Activated naive CD4-positive, alpha-beta T cell treated with anti-CD3 and anti-CD28 coated beads, Interleukin-2, amount 10 ng/mL, durations not matched to agents 7 days and 5 days (primary cell): ENCODE results near the gene MYH10.

ENCODE experiments used
- CTCF ChIA-PET: fragments of 350-600 bp; sonication (Branson Sonifier 250); formaldehyde crosslinking; loops from one replicate; lab custom pipeline; 2021; ENCODE audit warnings: antibody characterized with exemption; lab: Charles Lee
- DNase-seq: peaks from one replicate; pipeline ENCODE4 v3.0.0-alpha.2; 2020
- H3K27ac Mint-ChIP-seq: one replicate; pipeline ENCODE4 v1.8.0; 2021; ENCODE audit warnings: mild to moderate bottlenecking, moderate library complexity, mixed read lengths
- H3K27me3 Mint-ChIP-seq: one replicate; pipeline ENCODE4 v1.8.0; 2021; ENCODE audit warnings: mild to moderate bottlenecking, mixed read lengths
- H3K36me3 Mint-ChIP-seq: one replicate; pipeline ENCODE4 v1.8.0; 2021; ENCODE audit warnings: mixed read lengths
- H3K4me1 Mint-ChIP-seq: one replicate; pipeline ENCODE4 v1.8.0; 2021; ENCODE audit warnings: mixed read lengths
- H3K4me3 Mint-ChIP-seq: one replicate; pipeline ENCODE4 v1.8.0; 2021; ENCODE audit warnings: mild to moderate bottlenecking, moderate library complexity, mixed read lengths
- H3K9me3 Mint-ChIP-seq: one replicate; pipeline ENCODE4 v1.8.0; 2021; ENCODE audit warnings: mixed read lengths

MYH10 gene

GRCh38 chr17:8448310-8448709 is 182.2 kb downstream of the MYH10 start:
- Mint-ChIP-seq H3K9me3 (no peaks in the 10 kb centered on the region), H3K36me3 (peaks cover 67% of the 10 kb centered on the region), H3K4me3 (no peak overlapping the region), H3K27ac (no peak overlapping the region), H3K27me3 (no peaks in the 10 kb centered on the region), H3K4me1 (peaks cover under 1% of the 10 kb centered on the region)
- DNase-seq, result no peak
- CTCF ChIA-PET, result no interaction called here

- DNase-seq, result no peak
- H3K36me3 Mint-ChIP-seq, result peaks cover 64% of the 10 kb centered on the region
- no peaks in the 10 kb centered on the region for H3K9me3 Mint-ChIP-seq
- H3K27ac Mint-ChIP-seq, result no peak overlapping the region
- H3K4me3 Mint-ChIP-seq, result no peak overlapping the region
- no peaks in the 10 kb centered on the region for H3K27me3 Mint-ChIP-seq
- H3K4me1 Mint-ChIP-seq, result peaks cover 2% of the 10 kb centered on the region
- CTCF ChIA-PET, result interaction anchor here (0.8 kb wide), 1 partner anchor 338 kb away, joined by 3 read pairs; no protein-coding TSS in a partner anchor
Observed at GRCh38 chr17:8447799-8448198, 182.7 kb downstream of the MYH10 start.

GRCh38 chr17:8445536-8445935 is 185.0 kb downstream of the MYH10 start:
- no peak for DNase-seq
- Mint-ChIP-seq H3K27me3 (no peaks in the 10 kb centered on the region), H3K9me3 (no peaks in the 10 kb centered on the region), H3K36me3 (peaks cover 48% of the 10 kb centered on the region), H3K4me1 (peaks cover 16% of the 10 kb centered on the region), H3K27ac (no peak overlapping the region), H3K4me3 (no peak overlapping the region)
- CTCF ChIA-PET, result no interaction called here

GRCh38 chr17:8444494-8444893 is 186.0 kb downstream of the MYH10 start:
- no peak overlapping the region for H3K4me3 Mint-ChIP-seq
- no peaks in the 10 kb centered on the region for H3K9me3 Mint-ChIP-seq
- peaks cover 20% of the 10 kb centered on the region for H3K4me1 Mint-ChIP-seq
- DNase-seq, result no peak
- H3K36me3 Mint-ChIP-seq, result peaks cover 47% of the 10 kb centered on the region
- CTCF ChIA-PET, result interaction anchor here (0.9 kb wide), 1 partner anchor 60 kb away, joined by 3 read pairs; no protein-coding TSS in a partner anchor
- no peak overlapping the region for H3K27ac Mint-ChIP-seq
- H3K27me3 Mint-ChIP-seq, result no peaks in the 10 kb centered on the region

GRCh38 chr17:8443756-8444155 is 186.8 kb downstream of the MYH10 start:
- DNase-seq, result no peak
- H3K36me3 Mint-ChIP-seq, result peaks cover 45% of the 10 kb centered on the region
- peaks cover 22% of the 10 kb centered on the region for H3K4me1 Mint-ChIP-seq
- no peak overlapping the region for H3K4me3 Mint-ChIP-seq
- no peaks in the 10 kb centered on the region for H3K9me3 Mint-ChIP-seq
- no peak overlapping the region for H3K27ac Mint-ChIP-seq
- no peaks in the 10 kb centered on the region for H3K27me3 Mint-ChIP-seq
- CTCF ChIA-PET, result no interaction called here

GRCh38 chr17:8442310-8442709 is 188.2 kb downstream of the MYH10 start:
- Mint-ChIP-seq H3K36me3 (peaks cover 38% of the 10 kb centered on the region), H3K4me1 (peaks cover 35% of the 10 kb centered on the region), H3K4me3 (no peak overlapping the region), H3K27me3 (no peaks in the 10 kb centered on the region), H3K27ac (no peak overlapping the region), H3K9me3 (no peaks in the 10 kb centered on the region)
- CTCF ChIA-PET, result no interaction called here
- DNase-seq, result no peak

GRCh38 chr17:8441690-8442089 is 188.8 kb downstream of the MYH10 start:
- Mint-ChIP-seq H3K27me3 (no peaks in the 10 kb centered on the region), H3K27ac (no peak overlapping the region), H3K4me1 (peaks cover 40% of the 10 kb centered on the region), H3K36me3 (peaks cover 34% of the 10 kb centered on the region), H3K4me3 (no peak overlapping the region), H3K9me3 (no peaks in the 10 kb centered on the region)
- DNase-seq, result no peak
- CTCF ChIA-PET, result no interaction called here

- Mint-ChIP-seq H3K9me3 (no peaks in the 10 kb centered on the region), H3K27me3 (no peaks in the 10 kb centered on the region), H3K27ac (peak overlapping the region; percentile 61), H3K4me3 (no peak overlapping the region), H3K4me1 (peaks cover 50% of the 10 kb centered on the region), H3K36me3 (peaks cover 20% of the 10 kb centered on the region)
- DNase-seq, result no peak
- CTCF ChIA-PET, result no interaction called here
Observed at GRCh38 chr17:8439681-8440080, 190.8 kb downstream of the MYH10 start.

- CTCF ChIA-PET, result no interaction called here
- peak; percentile 30 for DNase-seq
- H3K4me1 Mint-ChIP-seq, result peaks cover 50% of the 10 kb centered on the region
- peak overlapping the region; percentile 49 for H3K27ac Mint-ChIP-seq
- peaks cover 12% of the 10 kb centered on the region for H3K36me3 Mint-ChIP-seq
- no peak overlapping the region for H3K4me3 Mint-ChIP-seq
- no peaks in the 10 kb centered on the region for H3K9me3 Mint-ChIP-seq
- no peaks in the 10 kb centered on the region for H3K27me3 Mint-ChIP-seq
Observed at GRCh38 chr17:8438441-8438840, 192.1 kb downstream of the MYH10 start.

- CTCF ChIA-PET, result interaction anchor here (0.8 kb wide), 1 partner anchor 27 kb away, joined by 5 read pairs; no protein-coding TSS in a partner anchor
- no peak for DNase-seq
- peak overlapping the region; percentile 91 for H3K4me3 Mint-ChIP-seq
- peak overlapping the region; percentile 98 for H3K27ac Mint-ChIP-seq
- no peaks in the 10 kb centered on the region for H3K27me3 Mint-ChIP-seq
- peaks cover 11% of the 10 kb centered on the region for H3K36me3 Mint-ChIP-seq
- no peaks in the 10 kb centered on the region for H3K9me3 Mint-ChIP-seq
- peaks cover 43% of the 10 kb centered on the region for H3K4me1 Mint-ChIP-seq
Observed at GRCh38 chr17:8436844-8437171, 193.7 kb downstream of the MYH10 start.

- no peaks in the 10 kb centered on the region for H3K27me3 Mint-ChIP-seq
- peak overlapping the region; percentile 98 for H3K27ac Mint-ChIP-seq
- H3K4me3 Mint-ChIP-seq, result peak overlapping the region; percentile 91
- H3K36me3 Mint-ChIP-seq, result peaks cover 11% of the 10 kb centered on the region
- H3K4me1 Mint-ChIP-seq, result peaks cover 39% of the 10 kb centered on the region
- CTCF ChIA-PET, result interaction anchor here (0.7 to 0.8 kb wide), 2 partner anchors 26 to 350 kb away, joined by 3 to 5 read pairs; no protein-coding TSS in a partner anchor
- H3K9me3 Mint-ChIP-seq, result no peaks in the 10 kb centered on the region
- DNase-seq, result peak; percentile 77
Observed at GRCh38 chr17:8436169-8436843, 194.2 kb downstream of the MYH10 start.

- Mint-ChIP-seq H3K4me3 (peak within 1 kb of the TSS; percentile 91), H3K36me3 (peaks cover 11% of the 10 kb centered on the region), H3K9me3 (no peaks in the 10 kb centered on the region), H3K27ac (peak within 1 kb of the TSS; percentile 98), H3K4me1 (peaks cover 33% of the 10 kb centered on the region), H3K27me3 (peaks cover 6% of the 10 kb centered on the region)
- peak; percentile 100 for DNase-seq
- CTCF ChIA-PET, result interaction anchor here (0.7 kb wide), 1 partner anchor 350 kb away, joined by 3 read pairs; no protein-coding TSS in a partner anchor
Observed at GRCh38 chr17:8435245-8436168, 195.0 kb downstream of the MYH10 start, which contains the start of gene NDEL1. NDEL1 (plus strand) TSS chr17:8435884; CDS start chr17:8444272, 8,388 bp downstream.

- CTCF ChIA-PET, result interaction anchor here (0.5 kb wide), 1 partner anchor 40 kb away, joined by 4 read pairs; no protein-coding TSS in a partner anchor
- H3K9me3 Mint-ChIP-seq, result no peaks in the 10 kb centered on the region
- peaks cover 8% of the 10 kb centered on the region for H3K4me1 Mint-ChIP-seq
- H3K27ac Mint-ChIP-seq, result no peak overlapping the region
- no peak overlapping the region for H3K4me3 Mint-ChIP-seq
- H3K36me3 Mint-ChIP-seq, result no peaks in the 10 kb centered on the region
- peaks cover 11% of the 10 kb centered on the region for H3K27me3 Mint-ChIP-seq
- DNase-seq, result no peak
Observed at GRCh38 chr17:8430966-8431365, 199.6 kb downstream of the MYH10 start.

GRCh38 chr17:8426802-8427201 is 203.7 kb downstream of the MYH10 start:
- no peak overlapping the region for H3K27ac Mint-ChIP-seq
- CTCF ChIA-PET, result interaction anchor here (2.6 kb wide), 1 partner anchor 16 kb away, joined by 8 read pairs; no protein-coding TSS in a partner anchor
- no peaks in the 10 kb centered on the region for H3K9me3 Mint-ChIP-seq
- H3K4me1 Mint-ChIP-seq, result no peaks in the 10 kb centered on the region
- no peak for DNase-seq
- no peak overlapping the region for H3K4me3 Mint-ChIP-seq
- H3K27me3 Mint-ChIP-seq, result peaks cover 35% of the 10 kb centered on the region
- H3K36me3 Mint-ChIP-seq, result no peaks in the 10 kb centered on the region
